Measurements from ENCODE around the gene CTNNA3. TPM values are rescaled to one million over a fixed set of nuclear protein-coding genes. Genes with fewer than 3 reads are reported as not detected.

The CTNNA3 gene
- total and polyA plus RNA-seq, 4 donors, result under 0.01 to 39.8 (median 0.09) TPM

- Histone ChIP-seq H3K27ac (ENCODE audit: low read depth in 1 of 2, low read length in 1 of 2) (no peak overlapping the region), H3K27me3 (ENCODE audit: control insufficient read depth in 3 of 3, insufficient read depth in 3 of 3, low read length in 2 of 3) (no peaks in the 10 kb centered on the region), H3K4me1 (ENCODE audit: control insufficient read depth in 5 of 5, insufficient read depth in 5 of 5, low read length in 5 of 5) (no peaks in the 10 kb centered on the region), H3K4me3 (no peak overlapping the region), H3K9ac (ENCODE audit: insufficient read depth in 1 of 2, low read length in 2 of 2) (no peak overlapping the region), H3K9me3 (ENCODE audit: control insufficient read depth in 4 of 4, insufficient read depth in 3 of 4, low read length in 3 of 4) (peaks cover 0 to 8% (median 2%) of the 10 kb centered on the region in 4 donors), H3K36me3 (ENCODE audit: control insufficient read depth in 4 of 4, insufficient read depth in 4 of 4, low read length in 4 of 4) (no peaks in the 10 kb centered on the region)
- ATAC-seq (ENCODE audit: insufficient read depth, low FRiP score), result no peak
- no peak for DNase-seq
- 88 to 94% methylated on average over 3 of the region's 3 CpGs for WGBS, 2 donors
- TF ChIP-seq CTCF (IDR thresholded peaks at IDR 0.05; ENCODE audit: control extremely low read depth, extremely low read depth), result no peak
Measured at GRCh38 chr10:66049335-66049734, 1646.7 kb downstream of the CTNNA3 start.

DNA sequence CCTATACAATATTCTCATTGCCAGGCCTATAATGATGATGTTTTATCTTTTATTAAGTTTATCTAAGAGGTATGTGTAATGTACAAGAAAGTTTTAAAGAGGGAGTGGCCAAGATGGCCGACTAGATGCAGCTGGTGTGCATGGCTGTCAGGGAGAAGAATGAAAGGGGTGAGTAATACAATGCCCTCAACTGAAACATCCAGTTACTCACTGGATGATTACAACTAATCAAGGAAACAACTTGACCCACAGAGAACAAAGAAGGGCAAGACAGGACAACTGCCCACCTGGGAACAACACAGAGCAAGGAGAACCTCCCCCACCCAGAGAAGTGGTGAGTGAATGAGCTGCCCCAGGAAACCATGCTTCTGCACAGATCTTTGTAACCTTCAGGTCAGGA lies 1650.1 kb downstream of the CTNNA3 start:
- no peak overlapping the region for H3K4me3 ChIP-seq
- H3K4me1 ChIP-seq (ENCODE audit: control insufficient read depth in 5 of 5, insufficient read depth in 5 of 5, low read length in 5 of 5), result no peaks in the 10 kb centered on the region
- H3K9me3 ChIP-seq (ENCODE audit: control insufficient read depth in 4 of 4, insufficient read depth in 3 of 4, low read length in 3 of 4), result peaks cover 0 to 8% (median 2%) of the 10 kb centered on the region in 4 donors
- WGBS, 2 donors, result 63 to 65% methylated on average over 1 of the region's 1 CpG
- H3K27me3 ChIP-seq (ENCODE audit: control insufficient read depth in 3 of 3, insufficient read depth in 3 of 3, low read length in 2 of 3), result no peaks in the 10 kb centered on the region
- H3K36me3 ChIP-seq (ENCODE audit: control insufficient read depth in 4 of 4, insufficient read depth in 4 of 4, low read length in 4 of 4), result no peaks in the 10 kb centered on the region
- H3K9ac ChIP-seq (ENCODE audit: insufficient read depth in 1 of 2, low read length in 2 of 2), result no peak overlapping the region
- no peak for ATAC-seq (ENCODE audit: insufficient read depth, low FRiP score)
- H3K27ac ChIP-seq (ENCODE audit: low read depth in 1 of 2, low read length in 1 of 2), result no peak overlapping the region
- TF ChIP-seq CTCF (IDR thresholded peaks at IDR 0.05; ENCODE audit: control extremely low read depth, extremely low read depth), result no peak
- DNase-seq, result no peak

- Histone ChIP-seq H3K4me3 (no peak overlapping the region), H3K9me3 (ENCODE audit: control insufficient read depth in 4 of 4, insufficient read depth in 3 of 4, low read length in 3 of 4) (peaks cover 0 to 5% (median 2%) of the 10 kb centered on the region in 4 donors), H3K9ac (ENCODE audit: insufficient read depth in 1 of 2, low read length in 2 of 2) (no peak overlapping the region), H3K36me3 (ENCODE audit: control insufficient read depth in 4 of 4, insufficient read depth in 4 of 4, low read length in 4 of 4) (no peaks in the 10 kb centered on the region), H3K27ac (ENCODE audit: low read depth in 1 of 2, low read length in 1 of 2) (no peak overlapping the region), H3K4me1 (ENCODE audit: control insufficient read depth in 5 of 5, insufficient read depth in 5 of 5, low read length in 5 of 5) (no peaks in the 10 kb centered on the region), H3K27me3 (ENCODE audit: control insufficient read depth in 3 of 3, insufficient read depth in 3 of 3, low read length in 2 of 3) (no peaks in the 10 kb centered on the region)
- 53 to 62% methylated on average over 3 of the region's 3 CpGs for WGBS, 2 donors
- DNase-seq, result no peak
- no peak for ATAC-seq (ENCODE audit: insufficient read depth, low FRiP score)
- no peak for TF ChIP-seq CTCF (IDR thresholded peaks at IDR 0.05; ENCODE audit: control extremely low read depth, extremely low read depth)
Measured at GRCh38 chr10:66041771-66042170, 1654.2 kb downstream of the CTNNA3 start.

- no peak for DNase-seq
- TF ChIP-seq CTCF (IDR thresholded peaks at IDR 0.05; ENCODE audit: control extremely low read depth, extremely low read depth), result no peak
- Histone ChIP-seq H3K27me3 (ENCODE audit: control insufficient read depth in 3 of 3, insufficient read depth in 3 of 3, low read length in 2 of 3) (no peaks in the 10 kb centered on the region), H3K9ac (ENCODE audit: insufficient read depth in 1 of 2, low read length in 2 of 2) (no peak overlapping the region), H3K4me3 (no peak overlapping the region), H3K4me1 (ENCODE audit: control insufficient read depth in 5 of 5, insufficient read depth in 5 of 5, low read length in 5 of 5) (no peaks in the 10 kb centered on the region), H3K27ac (ENCODE audit: low read depth in 1 of 2, low read length in 1 of 2) (no peak overlapping the region), H3K9me3 (ENCODE audit: control insufficient read depth in 4 of 4, insufficient read depth in 3 of 4, low read length in 3 of 4) (no peaks in the 10 kb centered on the region), H3K36me3 (ENCODE audit: control insufficient read depth in 4 of 4, insufficient read depth in 4 of 4, low read length in 4 of 4) (no peaks in the 10 kb centered on the region)
- ATAC-seq (ENCODE audit: insufficient read depth, low FRiP score), result no peak
- WGBS, 2 donors, result 76 to 83% methylated on average over 1 of the region's 1 CpG
Measured at GRCh38 chr10:66038623-66039022, 1657.4 kb downstream of the CTNNA3 start.
